ENCODE data around the gene STXBP4. TPM values are rescaled to one million over a fixed set of nuclear protein-coding genes. Genes with fewer than 3 reads are reported as not detected.

Gene STXBP4
- total and polyA plus RNA-seq, 2 donors (not counting 3 experiments of a cell fraction or from before 2014, with no cell fraction given), result 1.9 to 12.9 TPM

- POLR2A ChIA-PET, result no interaction called here
- no peak overlapping the region for H3K9ac ChIP-seq (replicated peaks; ENCODE audit: extremely low read depth, insufficient read depth, low read length)
- no peaks in the 10 kb centered on the region for H3K9me1 ChIP-seq (replicated peaks; ENCODE audit: control insufficient read depth, extremely low read depth, insufficient read depth, low read length)
- FAIRE-seq, result no peak
- no peak overlapping the region for H2AFZ ChIP-seq (ENCODE audit: low read depth, low read length)
- no peaks in the 10 kb centered on the region for H3K27me3 ChIP-seq (ENCODE audit: control insufficient read depth in 2 of 2, insufficient read depth in 2 of 2, low read length in 2 of 2)
- H3K4me1 ChIP-seq (ENCODE audit: control insufficient read depth, extremely low read depth, insufficient read depth, low read length), result peaks cover 9% of the 10 kb centered on the region
- dilution Hi-C loops (cut with MboI; ENCODE audit: extremely low pct_ligation_motif_present, low sequenced_read_pairs), result no loop called here
- H3K4me3 ChIP-seq (replicated peaks in 1 of 3; ENCODE audit: insufficient read depth in 1 of 3, low read depth in 1 of 3, low read length in 3 of 3), result no peak overlapping the region
- H3K79me2 ChIP-seq (ENCODE audit: control insufficient read depth, insufficient read depth, low read length), result no peaks in the 10 kb centered on the region
- H3K9me3 ChIP-seq (replicated peaks; ENCODE audit: control insufficient read depth, insufficient read depth, low read length), result no peaks in the 10 kb centered on the region
- H3K4me2 ChIP-seq (ENCODE audit: insufficient read depth, low read length), result no peak overlapping the region
- no TSS peak for BruUV-seq (replicated peaks)
- TF ChIP-seq FOS (IDR thresholded peaks at IDR 0.05; ENCODE audit: borderline replicate concordance, insufficient read depth, low read length), result no peak
- no peak for TF ChIP-seq EZH2 (IDR thresholded peaks at IDR 0.05; ENCODE audit: borderline replicate concordance, low read depth, low read length, severe bottlenecking)
- TF ChIP-seq GATA2 (IDR thresholded peaks at IDR 0.05; ENCODE audit: insufficient read depth, insufficient read length, low read depth, low read length), result no peak
- no peak for TF ChIP-seq MYC (IDR thresholded peaks at IDR 0.05; ENCODE audit: low read depth, low read length)
- TF ChIP-seq, protein P1, sequence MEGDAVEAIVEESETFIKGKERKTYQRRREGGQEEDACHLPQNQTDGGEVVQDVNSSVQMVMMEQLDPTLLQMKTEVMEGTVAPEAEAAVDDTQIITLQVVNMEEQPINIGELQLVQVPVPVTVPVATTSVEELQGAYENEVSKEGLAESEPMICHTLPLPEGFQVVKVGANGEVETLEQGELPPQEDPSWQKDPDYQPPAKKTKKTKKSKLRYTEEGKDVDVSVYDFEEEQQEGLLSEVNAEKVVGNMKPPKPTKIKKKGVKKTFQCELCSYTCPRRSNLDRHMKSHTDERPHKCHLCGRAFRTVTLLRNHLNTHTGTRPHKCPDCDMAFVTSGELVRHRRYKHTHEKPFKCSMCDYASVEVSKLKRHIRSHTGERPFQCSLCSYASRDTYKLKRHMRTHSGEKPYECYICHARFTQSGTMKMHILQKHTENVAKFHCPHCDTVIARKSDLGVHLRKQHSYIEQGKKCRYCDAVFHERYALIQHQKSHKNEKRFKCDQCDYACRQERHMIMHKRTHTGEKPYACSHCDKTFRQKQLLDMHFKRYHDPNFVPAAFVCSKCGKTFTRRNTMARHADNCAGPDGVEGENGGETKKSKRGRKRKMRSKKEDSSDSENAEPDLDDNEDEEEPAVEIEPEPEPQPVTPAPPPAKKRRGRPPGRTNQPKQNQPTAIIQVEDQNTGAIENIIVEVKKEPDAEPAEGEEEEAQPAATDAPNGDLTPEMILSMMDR (IDR thresholded peaks at IDR 0.05; ENCODE audit: extremely low read depth in 1 of 2, insufficient read depth in 1 of 2, low read depth in 1 of 2, low read length in 2 of 2), result no peak
- TF ChIP-seq POLR2A (IDR thresholded peaks at IDR 0.05; ENCODE audit: low read depth, low read length), result no peak
- TF ChIP-seq POLR2AphosphoS5 (IDR thresholded peaks at IDR 0.05; ENCODE audit: insufficient read depth, low read depth, low read length), result no peak
- TF ChIP-seq MAX (IDR thresholded peaks at IDR 0.05; ENCODE audit: insufficient read depth, insufficient read length), result no peak
- H4K20me1 ChIP-seq (replicated peaks; ENCODE audit: control insufficient read depth, extremely low read depth, insufficient read depth, low read length), result no peaks in the 10 kb centered on the region
- intact Hi-C loops (cut with micrococcal nuclease), result no loop called here
- no peaks in the 10 kb centered on the region for H3K36me3 ChIP-seq (ENCODE audit: control insufficient read depth in 2 of 2, extremely low read depth in 1 of 2, insufficient read depth in 2 of 2, low read length in 2 of 2)
- DNase-seq (ENCODE audit: low read depth, low spot score), result no peak
- no peak overlapping the region for H3K27ac ChIP-seq (ENCODE audit: insufficient read depth, low read depth, low read length)
- CTCF ChIA-PET, result no interaction called here
These were observed 185.5 kb downstream of the STXBP4 start for GRCh38 chr17:55154101-55154500.
